HCT116 (cell line): ENCODE measurements around the gene AP3B1. TPM values are rescaled to one million over a fixed set of nuclear protein-coding genes. Genes with fewer than 3 reads are reported as not detected.

Experiments used
- ATAC-seq: fragments of 200-7000 bp; cut with Tn5 transposase; 2 replicates; pipeline ENCODE4 v1.9.1; 2020; ENCODE audit warnings: mild to moderate bottlenecking, moderate library complexity
- BruUV-seq: library from RNA; stranded (reverse); fragments of 400-500 nt; replicated peaks from 2 replicates; lab custom pipeline; 2021; lab: Mats Ljungman, UMichigan
- CTCF ChIA-PET: fragments of 300-600 bp; sonication (Branson Sonifier 250); formaldehyde crosslinking; loops from one replicate; lab custom pipeline; 2021; ENCODE audit warnings: antibody characterized with exemption; lab: Charles Lee
- POLR2A ChIA-PET: fragments of 300-600, 350-600 bp; sonication (Branson Sonifier 250); formaldehyde crosslinking; loops from one replicate; lab custom pipeline; 2021; ENCODE audit warnings: antibody characterized with exemption; lab: Charles Lee
- RAD21 ChIA-PET, 2 experiments: fragments of 300-600 bp; sonication (Branson Sonifier 250); formaldehyde crosslinking; loops; one replicate each; lab custom pipeline; 2023; ENCODE audit warnings: low total read pairs in 2 of 2; ENCODE audit not compliant: uncharacterized antibody in 2 of 2, unreplicated experiment in 2 of 2, low non-redundant PET in 1 of 2; lab: Charles Lee
- DNase-seq: peaks from one replicate; pipeline ENCODE4 v3.0.0-alpha.2; 2010; ENCODE audit warnings: low read depth, low spot score
- H2AFZ ChIP-seq: fragments of 200-600 bp; shearing (Covaris generic), sonication (generic); 2 replicates; pipeline ENCODE4 v1.6.1; 2017; ENCODE audit warnings: low read depth, mixed run types, mixed read lengths, antibody characterized with exemption, low read length; ENCODE audit not compliant: poor library complexity, severe bottlenecking
- H3K27ac ChIP-seq: 2 replicates; pipeline ENCODE4 v1.5.1; 2012; ENCODE audit warnings: low read depth, low read length
- H3K27me3 ChIP-seq: fragments of 200-600 bp; sonication (generic); 2 replicates; pipeline ENCODE4 v1.6.1; 2016; ENCODE audit warnings: mixed run types, low read length, mixed read lengths; ENCODE audit not compliant: insufficient read depth
- H3K36me3 ChIP-seq, 2 experiments: fragments of 200-500 bp in 1 of 2; fragments of 200-600 bp in 1 of 2; sonication (Bioruptor generic) in 1 of 2; sonication (generic) in 1 of 2; 2 replicates each; pipeline versions ENCODE4 v1.5.1 to v1.6.1; 2014 to 2016; ENCODE audit warnings: low read length in 2 of 2, inconsistent platforms in 1 of 2, mixed read lengths in 1 of 2, mixed run types in 1 of 2; ENCODE audit not compliant: insufficient read depth in 2 of 2, control insufficient read depth in 1 of 2
- H3K4me1 ChIP-seq, 2 experiments: fragments of 200-600 bp in 1 of 2; sonication (generic) in 1 of 2; 2 replicates each; pipeline versions ENCODE4 v1.5.1 to v1.6.1; 2012 to 2017; ENCODE audit warnings: low read length in 2 of 2, inconsistent platforms in 1 of 2, mild to moderate bottlenecking in 1 of 2, mixed read lengths in 1 of 2, mixed run types in 1 of 2, moderate library complexity in 1 of 2; ENCODE audit not compliant: insufficient read depth in 2 of 2, control insufficient read depth in 1 of 2
- H3K4me2 ChIP-seq: fragments of 200-600 bp; sonication (generic); 2 replicates; pipeline ENCODE4 v1.6.1; 2017; ENCODE audit warnings: mixed run types, low read length, mixed read lengths
- H3K4me3 ChIP-seq, 2 experiments: fragments of 200-600 bp in 1 of 2; sonication (generic) in 1 of 2; replicated peaks in 1 of 2; 2 replicates each; pipeline ENCODE4 v1.5.1; 2011 to 2016; ENCODE audit warnings: low read length in 2 of 2, control low read depth in 1 of 2, low read depth in 1 of 2, mild to moderate bottlenecking in 1 of 2, mixed read lengths in 1 of 2, mixed run types in 1 of 2
- H3K79me2 ChIP-seq: fragments of 200-600 bp; sonication (generic); 2 replicates; pipeline ENCODE4 v1.6.1; 2017; ENCODE audit warnings: mild to moderate bottlenecking, mixed run types, low read length, moderate library complexity, mixed read lengths; ENCODE audit not compliant: insufficient read depth
- H3K9ac ChIP-seq: fragments of 200-600 bp; sonication (generic); 2 replicates; pipeline ENCODE4 v1.6.1; 2016; ENCODE audit warnings: low read length, mixed read lengths
- H3K9me2 ChIP-seq: fragments of 200-600 bp; sonication (generic), shearing (Covaris generic); 2 replicates; pipeline ENCODE4 v1.6.1; 2017; ENCODE audit warnings: mixed run types, mild to moderate bottlenecking, moderate library complexity; ENCODE audit not compliant: insufficient read depth
- H3K9me3 ChIP-seq, 2 experiments: fragments of 200-500 bp in 1 of 2; fragments of 200-600 bp in 1 of 2; sonication (Bioruptor generic) in 1 of 2; sonication (generic) in 1 of 2; 2 replicates each; pipeline ENCODE4 v1.6.1; 2014 to 2017; ENCODE audit warnings: low read length in 2 of 2, mixed read lengths in 2 of 2, inconsistent platforms in 1 of 2, low read depth in 1 of 2, mild to moderate bottlenecking in 1 of 2, mixed run types in 1 of 2, moderate library complexity in 1 of 2; ENCODE audit not compliant: control insufficient read depth in 1 of 2, insufficient read depth in 1 of 2
- H4K20me1 ChIP-seq: fragments of 200-600 bp; sonication (generic), shearing (Covaris generic); 2 replicates; pipeline ENCODE4 v1.6.1; 2017; ENCODE audit warnings: mixed run types, mild to moderate bottlenecking, moderate library complexity; ENCODE audit not compliant: insufficient read depth
- SP1 ChIP-seq: IDR thresholded peaks from 2 replicates; pipeline ENCODE4 v1.6.1; 2012; ENCODE audit warnings: low read depth
- TCF7L2 ChIP-seq: IDR thresholded peaks from 2 replicates; pipeline ENCODE4 v1.7.0; 2011; ENCODE audit warnings: borderline replicate concordance, inconsistent platforms; ENCODE audit not compliant: insufficient read depth, insufficient read length; ENCODE audit errors: extremely low read depth
- intact Hi-C: fragments of 100-400 bp; cut with micrococcal nuclease; formaldehyde crosslinking; loops from 2 replicates; pipeline ENCODE4 v1.10.0; 2022
- total RNA-seq: library from RNA; stranded (reverse); gene quantifications from one replicate; pipeline ENCODE4 v1.2.1, GENCODE V29; 2021; ENCODE audit not compliant: unreplicated experiment
- TF ChIP-seq, protein P1 (sequence below): IDR thresholded peaks from 2 replicates; pipeline ENCODE4 v1.6.1; 2011; ENCODE audit warnings: mild to moderate bottlenecking, low read length, moderate library complexity; ENCODE audit not compliant: insufficient replicate concordance; ENCODE audit errors: extremely low read depth
- TF ChIP-seq, protein P2 (sequence below): IDR thresholded peaks from 2 replicates; pipeline ENCODE4 v1.6.1; 2012; ENCODE audit warnings: low read depth

The AP3B1 gene
- total RNA-seq, 1 experiment from 2014 or later = 54.5 TPM

DNA sequence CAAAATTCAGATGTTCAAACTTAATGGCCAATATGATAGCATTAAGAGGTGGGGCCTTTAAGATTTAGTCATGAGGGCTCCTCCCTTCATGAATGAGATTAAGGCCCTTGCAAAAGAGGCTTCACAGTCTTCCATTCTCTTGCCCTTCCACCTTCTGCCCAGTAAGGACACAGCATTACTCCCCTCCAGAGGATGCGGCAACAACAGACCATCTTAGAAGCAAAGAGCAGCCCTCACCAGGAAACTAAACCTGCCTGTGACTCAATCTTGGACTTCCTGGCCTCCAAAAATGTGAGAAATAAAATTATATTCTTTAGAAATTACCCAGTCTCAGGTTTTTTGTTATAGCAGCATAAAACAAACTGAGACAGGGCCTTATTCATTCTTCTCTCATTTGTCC is 8.2 kb downstream of the AP3B1 start:
- DNase-seq (no peak), ATAC-seq (no peak)
- ChIA-PET RAD21 (no interaction called here), CTCF (no interaction called here), POLR2A (no interaction called here)
- Histone ChIP-seq H3K27ac (no peak overlapping the region), H3K4me3 (no peak overlapping the region), H3K4me2 (no peak overlapping the region), H3K4me1 (peaks cover 2 to 13% of the 10 kb centered on the region in 2 experiments; a peak in 3 of 4 replicates), H4K20me1 (0 out of 2 replicates have a peak, but pooled peaks cover 4% of the 10 kb centered on the region), H3K9ac (no peak overlapping the region), H3K27me3 (no peaks in the 10 kb centered on the region), H2AFZ (no peak overlapping the region), H3K79me2 (peaks cover 95% of the 10 kb centered on the region), H3K9me2 (no peaks in the 10 kb centered on the region), H3K9me3 (no peaks in the 10 kb centered on the region), H3K36me3 (no peaks in the 10 kb centered on the region)
- no TSS peak for BruUV-seq
- intact Hi-C loops = no loop called here
- TF ChIP-seq TCF7L2 = no peak
- no peak for TF ChIP-seq SP1
- TF ChIP-seq, protein P1, sequence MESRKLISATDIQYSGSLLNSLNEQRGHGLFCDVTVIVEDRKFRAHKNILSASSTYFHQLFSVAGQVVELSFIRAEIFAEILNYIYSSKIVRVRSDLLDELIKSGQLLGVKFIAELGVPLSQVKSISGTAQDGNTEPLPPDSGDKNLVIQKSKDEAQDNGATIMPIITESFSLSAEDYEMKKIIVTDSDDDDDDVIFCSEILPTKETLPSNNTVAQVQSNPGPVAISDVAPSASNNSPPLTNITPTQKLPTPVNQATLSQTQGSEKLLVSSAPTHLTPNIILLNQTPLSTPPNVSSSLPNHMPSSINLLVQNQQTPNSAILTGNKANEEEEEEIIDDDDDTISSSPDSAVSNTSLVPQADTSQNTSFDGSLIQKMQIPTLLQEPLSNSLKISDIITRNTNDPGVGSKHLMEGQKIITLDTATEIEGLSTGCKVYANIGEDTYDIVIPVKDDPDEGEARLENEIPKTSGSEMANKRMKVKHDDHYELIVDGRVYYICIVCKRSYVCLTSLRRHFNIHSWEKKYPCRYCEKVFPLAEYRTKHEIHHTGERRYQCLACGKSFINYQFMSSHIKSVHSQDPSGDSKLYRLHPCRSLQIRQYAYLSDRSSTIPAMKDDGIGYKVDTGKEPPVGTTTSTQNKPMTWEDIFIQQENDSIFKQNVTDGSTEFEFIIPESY = no peak
- TF ChIP-seq, protein P2, sequence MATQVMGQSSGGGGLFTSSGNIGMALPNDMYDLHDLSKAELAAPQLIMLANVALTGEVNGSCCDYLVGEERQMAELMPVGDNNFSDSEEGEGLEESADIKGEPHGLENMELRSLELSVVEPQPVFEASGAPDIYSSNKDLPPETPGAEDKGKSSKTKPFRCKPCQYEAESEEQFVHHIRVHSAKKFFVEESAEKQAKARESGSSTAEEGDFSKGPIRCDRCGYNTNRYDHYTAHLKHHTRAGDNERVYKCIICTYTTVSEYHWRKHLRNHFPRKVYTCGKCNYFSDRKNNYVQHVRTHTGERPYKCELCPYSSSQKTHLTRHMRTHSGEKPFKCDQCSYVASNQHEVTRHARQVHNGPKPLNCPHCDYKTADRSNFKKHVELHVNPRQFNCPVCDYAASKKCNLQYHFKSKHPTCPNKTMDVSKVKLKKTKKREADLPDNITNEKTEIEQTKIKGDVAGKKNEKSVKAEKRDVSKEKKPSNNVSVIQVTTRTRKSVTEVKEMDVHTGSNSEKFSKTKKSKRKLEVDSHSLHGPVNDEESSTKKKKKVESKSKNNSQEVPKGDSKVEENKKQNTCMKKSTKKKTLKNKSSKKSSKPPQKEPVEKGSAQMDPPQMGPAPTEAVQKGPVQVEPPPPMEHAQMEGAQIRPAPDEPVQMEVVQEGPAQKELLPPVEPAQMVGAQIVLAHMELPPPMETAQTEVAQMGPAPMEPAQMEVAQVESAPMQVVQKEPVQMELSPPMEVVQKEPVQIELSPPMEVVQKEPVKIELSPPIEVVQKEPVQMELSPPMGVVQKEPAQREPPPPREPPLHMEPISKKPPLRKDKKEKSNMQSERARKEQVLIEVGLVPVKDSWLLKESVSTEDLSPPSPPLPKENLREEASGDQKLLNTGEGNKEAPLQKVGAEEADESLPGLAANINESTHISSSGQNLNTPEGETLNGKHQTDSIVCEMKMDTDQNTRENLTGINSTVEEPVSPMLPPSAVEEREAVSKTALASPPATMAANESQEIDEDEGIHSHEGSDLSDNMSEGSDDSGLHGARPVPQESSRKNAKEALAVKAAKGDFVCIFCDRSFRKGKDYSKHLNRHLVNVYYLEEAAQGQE = no peak
